GM23248 (cell line): ENCODE measurements around the gene PARL.

Source experiments
- EZH2 ChIP-seq: fragments of 200-600 bp; sonication (generic); IDR thresholded peaks from 2 replicates; pipeline ENCODE4 v1.6.1; 2018; ENCODE audit warnings: antibody characterized with exemption, mild to moderate bottlenecking; ENCODE audit not compliant: insufficient read depth, poor library complexity, severe bottlenecking
- EZH2phosphoT487 ChIP-seq: fragments of 200-600 bp; sonication (generic); IDR thresholded peaks from 2 replicates; pipeline ENCODE4 v1.6.1; 2018; ENCODE audit warnings: antibody characterized with exemption, moderate library complexity, mild to moderate bottlenecking, low read depth; ENCODE audit not compliant: insufficient read depth

GRCh38 chr3:183845090-183845489 is 39.6 kb downstream of the PARL start:
- TF ChIP-seq EZH2phosphoT487, result no peak
- no peak for TF ChIP-seq EZH2
